Nephron progenitor cell (in vitro differentiated cells): Measurements from ENCODE around the gene MPV17L2.

Source experiments
- DNase-seq: peaks from one replicate; pipeline ENCODE4 v3.0.0; 2021
- H3K27ac Mint-ChIP-seq: 2 replicates; pipeline ENCODE4 v1.8.0; 2021; ENCODE audit warnings: mild to moderate bottlenecking, moderate library complexity, mixed read lengths
- H3K27me3 Mint-ChIP-seq: 2 replicates; pipeline ENCODE4 v1.8.0; 2021; ENCODE audit warnings: mild to moderate bottlenecking, low read depth, mixed read lengths; ENCODE audit not compliant: poor library complexity
- H3K36me3 Mint-ChIP-seq: 2 replicates; pipeline ENCODE4 v1.8.0; 2021; ENCODE audit warnings: low read depth, mixed read lengths
- H3K4me1 Mint-ChIP-seq: 2 replicates; pipeline ENCODE4 v1.8.0; 2021; ENCODE audit warnings: mixed read lengths
- H3K4me3 Mint-ChIP-seq: 2 replicates; pipeline ENCODE4 v1.8.0; 2021; ENCODE audit warnings: mild to moderate bottlenecking, moderate library complexity, mixed read lengths
- H3K9me3 Mint-ChIP-seq: 2 replicates; pipeline ENCODE4 v1.8.0; 2021; ENCODE audit warnings: mild to moderate bottlenecking, moderate library complexity, mixed read lengths
- CTCF ChIP-seq: fragments of 200-600 bp; sonication (generic); IDR thresholded peaks from 2 replicates; pipeline ENCODE4 v1.5.0; 2021; ENCODE audit warnings: antibody characterized with exemption

Gene MPV17L2

DNA sequence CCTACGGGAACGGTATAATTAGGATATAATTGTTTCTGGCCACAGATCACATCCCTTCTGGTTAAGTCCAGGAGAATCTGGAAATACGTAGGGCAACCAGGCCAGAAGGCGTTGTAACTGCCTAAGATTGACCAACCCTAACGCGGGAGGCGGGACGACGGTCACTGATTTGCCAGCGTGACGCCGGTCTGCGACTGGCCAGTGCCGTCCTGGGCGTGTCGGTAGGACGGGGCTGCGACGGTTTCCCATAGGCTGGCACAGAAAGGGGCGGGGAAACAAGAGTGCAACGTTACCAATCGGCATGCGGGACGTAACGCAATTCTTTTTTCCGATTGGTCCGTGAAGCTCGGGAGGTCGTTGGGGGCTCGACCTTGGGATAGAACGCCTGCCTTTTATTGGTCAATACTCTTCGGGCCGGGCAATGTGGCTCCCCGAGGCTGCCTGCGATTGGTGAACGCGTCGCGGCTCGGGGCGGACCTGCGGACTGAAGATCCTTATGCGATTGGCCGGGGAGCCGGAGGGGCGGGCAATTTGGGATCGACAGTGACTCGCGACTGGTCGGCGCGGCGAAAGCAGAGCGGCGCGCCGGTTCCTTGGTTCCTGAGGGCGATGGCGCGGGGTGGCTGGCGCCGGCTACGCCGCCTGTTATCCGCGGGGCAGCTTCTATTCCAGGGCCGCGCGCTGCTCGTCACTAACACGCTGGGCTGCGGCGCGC lies at the start of gene MPV17L2:
Gene MPV17L2 (plus strand): TSS at position 546 of the 715 bp plus-strand sequence. CDS start 64 bp downstream, at position 610.
- Mint-ChIP-seq H3K9me3 (no peaks in the 10 kb centered on the region), H3K36me3 (peaks cover under 1% of the 10 kb centered on the region), H3K27me3 (peaks cover 3% of the 10 kb centered on the region), H3K4me1 (peaks cover 22% of the 10 kb centered on the region), H3K4me3 (peak within 1 kb of the TSS; percentile 87), H3K27ac (peak within 1 kb of the TSS; percentile 61)
- peak; percentile 98 for DNase-seq
- TF ChIP-seq CTCF, result no peak

DNA sequence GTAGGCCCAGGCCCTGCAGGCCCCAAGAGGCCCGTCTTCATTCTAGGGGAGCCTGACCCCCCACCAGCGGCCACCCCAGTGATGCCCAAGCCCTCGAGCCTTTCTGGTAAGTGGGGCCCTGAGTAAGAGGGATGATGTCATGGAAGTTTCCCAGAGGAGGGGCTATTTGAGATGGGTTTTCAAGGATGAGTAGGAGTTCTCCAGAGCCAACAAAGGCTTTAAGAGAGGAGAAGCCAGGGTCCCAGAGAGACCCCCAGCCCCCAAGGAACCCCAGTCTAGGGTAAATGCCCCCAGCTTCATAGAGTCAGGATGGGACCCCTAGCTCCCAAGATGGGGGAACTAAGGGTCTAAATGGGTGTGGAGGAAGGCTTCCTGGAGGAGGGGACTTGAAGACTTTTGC lies 49.1 kb upstream of the MPV17L2 start:
- no peak overlapping the region for H3K4me3 Mint-ChIP-seq
- H3K9me3 Mint-ChIP-seq, result no peaks in the 10 kb centered on the region

GRCh38 chr19:18144361-18144760 lies 48.7 kb upstream of the MPV17L2 start:
- TF ChIP-seq CTCF, result no peak
- H3K9me3 Mint-ChIP-seq, result no peaks in the 10 kb centered on the region
- H3K27me3 Mint-ChIP-seq, result peaks cover 6% of the 10 kb centered on the region
- no peak overlapping the region for H3K27ac Mint-ChIP-seq
- no peaks in the 10 kb centered on the region for H3K4me1 Mint-ChIP-seq
- no peak overlapping the region for H3K4me3 Mint-ChIP-seq
- peaks cover 46% of the 10 kb centered on the region for H3K36me3 Mint-ChIP-seq
- no peak for DNase-seq

More for the DNA sequence above, 49.1 kb upstream of the MPV17L2 start:
- peaks cover 6% of the 10 kb centered on the region for H3K27me3 Mint-ChIP-seq
- no peak for DNase-seq
- no peak for TF ChIP-seq CTCF
- no peaks in the 10 kb centered on the region for H3K4me1 Mint-ChIP-seq
- no peak overlapping the region for H3K27ac Mint-ChIP-seq
- H3K36me3 Mint-ChIP-seq, result peaks cover 50% of the 10 kb centered on the region

DNA sequence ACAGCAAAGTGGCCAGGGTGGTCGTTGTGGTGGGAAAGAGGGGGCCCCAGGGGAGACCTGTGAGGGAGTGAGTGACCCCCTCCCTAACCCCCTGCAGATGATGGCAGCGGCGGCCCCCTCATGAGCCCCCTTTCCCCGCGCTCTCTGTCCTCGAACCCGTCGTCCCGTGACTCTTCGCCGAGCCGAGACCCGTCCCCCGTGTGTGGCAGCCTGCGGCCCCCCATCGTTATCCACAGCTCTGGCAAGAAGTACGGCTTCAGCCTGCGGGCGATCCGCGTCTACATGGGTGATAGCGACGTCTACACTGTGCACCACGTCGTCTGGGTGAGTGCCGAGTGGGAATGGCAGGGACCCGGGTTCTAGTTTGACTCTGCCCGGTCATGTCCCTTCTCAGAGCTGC lies 48.1 kb upstream of the MPV17L2 start:
- Mint-ChIP-seq H3K27ac (no peak overlapping the region), H3K9me3 (no peaks in the 10 kb centered on the region), H3K4me3 (no peak overlapping the region), H3K36me3 (peaks cover 46% of the 10 kb centered on the region), H3K4me1 (no peaks in the 10 kb centered on the region), H3K27me3 (peaks cover 6% of the 10 kb centered on the region)
- no peak for TF ChIP-seq CTCF
- DNase-seq, result no peak

DNA sequence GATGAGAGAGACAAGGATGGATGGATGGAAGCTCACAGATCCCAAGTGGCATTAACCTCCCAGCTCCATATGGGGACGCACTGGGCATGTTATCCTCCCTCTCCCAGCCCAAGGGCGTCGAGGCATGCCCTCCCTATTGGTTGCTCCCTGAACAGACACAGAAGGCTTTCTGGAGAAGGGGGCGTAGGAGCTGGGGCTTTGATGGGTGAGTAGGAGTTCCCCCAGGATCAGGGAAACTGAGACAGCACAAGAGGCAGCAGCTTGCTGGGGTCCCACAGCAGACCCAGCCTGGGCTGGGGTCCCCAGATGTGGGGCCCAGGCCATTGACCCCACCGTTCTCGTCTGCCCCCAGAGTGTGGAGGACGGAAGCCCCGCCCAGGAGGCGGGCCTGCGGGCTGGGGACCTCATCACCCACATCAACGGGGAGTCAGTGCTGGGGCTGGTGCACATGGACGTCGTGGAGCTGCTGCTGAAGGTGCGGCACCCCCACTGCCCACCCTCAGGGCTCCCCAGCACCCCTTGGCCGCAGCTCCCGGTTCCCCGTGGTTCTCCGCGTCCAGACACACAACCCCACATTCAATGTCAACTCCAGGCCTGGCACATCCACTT lies 47.5 kb upstream of the MPV17L2 start:
- Mint-ChIP-seq H3K27ac (no peak overlapping the region), H3K4me3 (no peak overlapping the region), H3K36me3 (peaks cover 41% of the 10 kb centered on the region), H3K9me3 (no peaks in the 10 kb centered on the region), H3K27me3 (peaks cover 6% of the 10 kb centered on the region), H3K4me1 (no peaks in the 10 kb centered on the region)
- no peak for TF ChIP-seq CTCF
- DNase-seq, result no peak

DNA sequence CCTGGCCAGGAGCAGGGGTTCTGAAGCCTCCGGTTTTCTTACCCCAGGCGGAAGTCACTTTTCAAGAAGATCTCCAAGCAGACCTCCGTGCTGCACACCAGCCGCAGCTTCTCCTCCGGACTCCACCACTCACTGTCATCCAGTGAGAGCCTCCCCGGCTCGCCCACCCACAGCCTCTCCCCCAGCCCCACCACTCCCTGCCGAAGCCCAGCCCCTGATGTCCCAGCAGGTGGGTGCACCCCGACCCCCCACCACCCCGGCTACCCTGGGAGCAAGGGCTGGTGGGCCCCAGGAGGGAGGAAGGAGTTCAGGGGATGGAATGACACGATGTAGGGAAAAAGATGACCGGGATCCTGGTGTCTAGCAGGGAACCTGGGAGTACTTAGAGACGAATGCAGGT lies 45.6 kb upstream of the MPV17L2 start:
- peaks cover 11% of the 10 kb centered on the region for H3K4me1 Mint-ChIP-seq
- no peak for DNase-seq
- no peak overlapping the region for H3K4me3 Mint-ChIP-seq
- H3K9me3 Mint-ChIP-seq, result no peaks in the 10 kb centered on the region
- H3K27ac Mint-ChIP-seq, result no peak overlapping the region
- TF ChIP-seq CTCF, result no peak
- H3K27me3 Mint-ChIP-seq, result peaks cover 6% of the 10 kb centered on the region
- H3K36me3 Mint-ChIP-seq, result peaks cover 26% of the 10 kb centered on the region
